ENCODE data around the gene MED20. TPM values are rescaled to one million over a fixed set of nuclear protein-coding genes. Genes with fewer than 3 reads are reported as not detected.

MED20 gene, protein sequence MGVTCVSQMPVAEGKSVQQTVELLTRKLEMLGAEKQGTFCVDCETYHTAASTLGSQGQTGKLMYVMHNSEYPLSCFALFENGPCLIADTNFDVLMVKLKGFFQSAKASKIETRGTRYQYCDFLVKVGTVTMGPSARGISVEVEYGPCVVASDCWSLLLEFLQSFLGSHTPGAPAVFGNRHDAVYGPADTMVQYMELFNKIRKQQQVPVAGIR
- total RNA-seq: 10 to 100 TPM in 3 of 4 donors, 1 to 10 TPM in 1; 6.9 to 18.7 (median 15.0) TPM

DNA sequence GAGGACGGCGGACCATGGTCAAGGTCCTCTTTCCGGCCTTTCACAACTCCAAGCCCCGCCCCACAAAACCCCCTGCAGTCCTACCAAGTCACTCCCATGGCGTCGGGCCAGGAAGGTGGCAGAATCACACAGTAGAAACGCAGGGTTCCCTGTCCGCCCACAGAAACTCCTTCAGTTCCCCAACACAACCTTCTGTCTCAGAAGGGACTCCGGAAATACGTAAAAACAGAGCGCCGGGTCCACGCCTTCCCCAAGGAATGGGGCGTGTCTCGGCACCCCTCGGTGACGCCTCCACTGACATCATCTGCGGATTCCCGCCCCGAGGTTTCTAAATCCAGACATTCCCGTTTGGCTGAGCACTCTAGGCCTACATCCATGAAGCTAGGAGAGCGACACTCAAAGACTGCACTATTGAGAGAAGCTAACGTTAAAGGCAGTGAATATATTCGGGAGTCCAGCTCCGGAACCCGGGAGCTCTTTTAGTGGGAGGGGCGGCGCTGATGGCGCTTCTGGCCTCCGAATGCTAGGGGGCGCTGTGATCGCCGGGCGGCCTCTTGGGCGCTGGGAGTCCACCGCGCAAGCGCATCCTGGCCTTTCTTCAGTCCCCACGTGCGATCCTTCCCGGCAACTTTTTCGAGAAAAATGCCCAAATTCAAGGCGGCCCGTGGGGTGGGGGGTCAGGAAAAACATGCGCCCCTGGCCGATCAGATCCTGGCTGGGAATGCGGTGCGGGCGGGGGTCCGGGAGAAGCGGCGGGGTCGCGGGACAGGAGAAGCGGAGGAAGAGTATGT lies at the start of gene MED20, which contains the start of gene BYSL:
Gene MED20, minus strand, starts transcription at position 219 of the 791 bp plus-strand sequence. Its CDS starts 121 bp downstream, at position 98.
Gene BYSL, plus strand, starts transcription at position 579 of the 791 bp plus-strand sequence. Its CDS starts 64 bp downstream, at position 643.
- no peaks in the 10 kb centered on the region for H3K27me3 ChIP-seq
- no peaks in the 10 kb centered on the region for H3K9me3 ChIP-seq
- peak within 1 kb of the TSS; percentile 65 to 99 (median 82) for H3K4me3 ChIP-seq
- peaks cover 0 to 31% (median 0%) of the 10 kb centered on the region in 3 donors for H3K36me3 ChIP-seq
- TF ChIP-seq POLR2A (IDR thresholded peaks at IDR 0.05) (peak in 3 of 4 donors; percentile 77 to 81 (median 80)), CTCF (IDR thresholded peaks at IDR 0.05) (peak; percentile 93 to 99 (median 98))
- peaks cover 23 to 63% (median 34%) of the 10 kb centered on the region in 3 donors for H3K4me1 ChIP-seq
- intact Hi-C loops (cut with DNase I): loop anchor here (10.0 kb wide), 1 partner anchor 126 kb away; no protein-coding TSS in a partner anchor
- peak; percentile 61 for DNase-seq
- WGBS, 2 donors: 1 to 2% methylated on average over 18 of the region's 55 CpGs
- H3K27ac ChIP-seq: peak within 1 kb of the TSS; percentile 97 to 99 (median 98)

- peaks cover 0 to 5% (median 0%) of the 10 kb centered on the region in 3 donors for H3K36me3 ChIP-seq
- intact Hi-C loops (cut with DNase I): no loop called here
- TF ChIP-seq POLR2A (IDR thresholded peaks at IDR 0.05) (no peak), CTCF (IDR thresholded peaks at IDR 0.05) (no peak)
- 35 to 39% methylated on average over 4 of the region's 4 CpGs for WGBS, 2 donors
- no peak overlapping the region for H3K27ac ChIP-seq
- no peaks in the 10 kb centered on the region for H3K9me3 ChIP-seq
- H3K27me3 ChIP-seq: no peaks in the 10 kb centered on the region
- no peak for DNase-seq
- no peak overlapping the region for H3K4me3 ChIP-seq
- peaks cover 0 to 28% (median 7%) of the 10 kb centered on the region in 3 donors for H3K4me1 ChIP-seq
Observed at GRCh38 chr6:41970436-41970846, 49.5 kb upstream of the MED20 start.

DNA sequence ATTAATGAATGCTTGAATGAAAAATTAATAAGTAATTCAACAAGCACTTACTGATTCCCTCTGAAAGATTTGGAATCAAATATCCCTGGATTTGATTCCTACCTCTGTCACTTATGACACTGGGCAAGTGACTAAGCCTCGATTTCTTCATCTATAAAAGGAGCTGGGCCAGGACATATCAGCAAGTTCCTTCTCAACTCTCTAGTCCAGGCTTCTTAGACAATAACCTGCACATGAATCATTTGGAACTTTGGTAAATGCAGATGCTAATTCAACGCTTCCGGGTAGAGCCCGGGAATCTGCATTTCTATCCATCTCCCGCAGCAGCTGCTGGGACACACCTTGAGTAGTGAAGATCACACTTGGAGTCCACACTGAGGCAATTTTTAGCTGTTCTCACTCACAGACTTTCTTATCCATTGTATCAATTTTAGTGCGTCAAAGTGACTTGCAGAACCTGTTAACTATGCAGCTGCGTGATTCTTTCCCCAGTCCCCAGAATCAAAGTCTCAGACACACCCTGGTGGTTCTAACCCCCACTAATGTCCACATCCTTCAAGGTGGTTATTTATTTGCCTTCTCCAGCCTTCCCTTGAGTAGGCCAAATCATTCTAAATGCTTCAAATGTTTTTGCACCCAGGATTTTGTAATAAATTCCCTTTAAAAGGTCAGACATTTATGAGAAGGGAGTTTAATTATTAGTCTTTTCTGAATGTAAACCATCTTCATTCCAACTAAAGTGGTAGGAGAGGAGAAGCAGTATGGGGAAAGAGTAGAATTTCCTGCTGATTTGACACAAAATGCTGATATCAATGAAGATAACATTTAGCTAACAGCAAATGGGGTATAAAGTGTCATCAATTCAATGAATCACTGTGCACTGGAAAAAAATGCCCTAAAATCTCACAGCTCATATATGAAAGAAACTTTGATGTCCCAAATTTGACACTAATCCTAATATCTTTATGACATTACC lies 46.7 kb upstream of the MED20 start:
- WGBS, 2 donors: 70 to 86% methylated on average over 7 of the region's 7 CpGs
- Histone ChIP-seq H3K36me3 (peaks cover 0 to 9% (median 0%) of the 10 kb centered on the region in 3 donors), H3K27me3 (no peaks in the 10 kb centered on the region), H3K4me1 (peaks cover 0 to 25% (median 4%) of the 10 kb centered on the region in 3 donors), H3K27ac (no peak overlapping the region), H3K9me3 (no peaks in the 10 kb centered on the region), H3K4me3 (no peak overlapping the region)
- intact Hi-C loops (cut with DNase I): no loop called here
- no peak for TF ChIP-seq POLR2A (IDR thresholded peaks at IDR 0.05)
- TF ChIP-seq CTCF (IDR thresholded peaks at IDR 0.05): no peak
- no peak for DNase-seq

- DNase-seq: no peak
- Histone ChIP-seq H3K36me3 (peaks cover 0 to 9% (median 0%) of the 10 kb centered on the region in 3 donors), H3K27ac (no peak overlapping the region), H3K4me3 (no peak overlapping the region), H3K4me1 (peaks cover 0 to 25% (median 4%) of the 10 kb centered on the region in 3 donors), H3K27me3 (no peaks in the 10 kb centered on the region), H3K9me3 (no peaks in the 10 kb centered on the region)
- intact Hi-C loops (cut with DNase I): no loop called here
- 42 to 53% methylated on average over 4 of the region's 4 CpGs for WGBS, 2 donors
- TF ChIP-seq POLR2A (IDR thresholded peaks at IDR 0.05) (no peak), CTCF (IDR thresholded peaks at IDR 0.05) (no peak)
Observed at GRCh38 chr6:41966961-41967311, 46.0 kb upstream of the MED20 start.

All from esophagus squamous epithelium (tissue), 5 donors.